ENCODE data around the gene PAPPA2.

The PAPPA2 gene

DNA sequence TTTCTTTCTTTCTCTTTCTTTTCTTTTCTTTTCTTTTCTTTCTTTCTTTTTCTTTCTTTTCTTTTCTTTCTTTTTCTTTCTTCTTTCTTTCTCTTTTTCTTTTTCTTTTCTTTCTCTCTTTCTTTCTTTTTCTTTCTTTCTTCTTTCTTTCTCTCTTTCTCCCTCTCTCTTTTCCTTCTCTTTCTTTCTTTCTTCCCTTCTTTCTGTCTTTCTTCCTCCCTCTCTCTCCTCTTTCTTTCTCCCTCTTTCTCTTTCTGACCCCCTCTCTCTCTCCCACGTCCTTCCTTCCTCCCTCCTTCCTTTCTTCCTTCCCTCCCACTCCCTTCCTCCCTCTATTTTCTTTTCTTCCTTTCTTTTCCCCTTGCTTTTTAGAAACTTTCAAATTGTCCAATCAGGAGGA lies 333.6 kb downstream of the PAPPA2 start:
- no peak for DNase-seq (ENCODE audit: low read depth in 2 of 3, low spot score in 2 of 3)

GRCh38 chr1:176799327-176799726 lies 336.4 kb downstream of the PAPPA2 start:
- no peak for DNase-seq (ENCODE audit: low read depth in 2 of 3, low spot score in 2 of 3)

GRCh38 chr1:176800978-176801513 lies 338.1 kb downstream of the PAPPA2 start:
- no peak for DNase-seq (ENCODE audit: low read depth in 2 of 3, low spot score in 2 of 3)

DNA sequence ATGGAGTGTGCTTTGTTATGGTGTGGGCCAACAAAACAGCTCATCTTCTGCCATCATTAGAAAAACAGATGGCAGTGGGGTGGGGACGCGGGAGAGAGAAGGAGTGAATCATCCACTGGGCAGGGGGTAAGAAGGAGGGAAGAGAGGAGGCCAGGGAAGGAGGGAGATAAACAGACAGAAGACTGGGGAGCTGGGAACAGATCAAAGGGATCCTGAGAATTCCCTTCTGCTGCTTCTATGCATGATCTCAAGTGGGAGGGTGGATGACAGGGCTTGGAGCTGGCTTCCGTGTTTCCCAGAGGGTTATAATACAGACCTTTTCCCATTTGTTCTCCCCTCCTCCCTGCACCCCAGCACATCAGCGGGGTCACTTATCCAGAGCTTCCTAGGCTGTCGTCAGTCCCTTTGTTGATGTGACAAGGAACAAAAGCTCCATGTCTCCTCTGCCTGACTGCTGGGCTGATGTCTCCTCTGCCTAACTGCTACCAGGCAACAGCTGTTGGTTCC lies 338.6 kb downstream of the PAPPA2 start:
- DNase-seq (ENCODE audit: low read depth in 2 of 3, low spot score in 2 of 3) = no peak

DNA sequence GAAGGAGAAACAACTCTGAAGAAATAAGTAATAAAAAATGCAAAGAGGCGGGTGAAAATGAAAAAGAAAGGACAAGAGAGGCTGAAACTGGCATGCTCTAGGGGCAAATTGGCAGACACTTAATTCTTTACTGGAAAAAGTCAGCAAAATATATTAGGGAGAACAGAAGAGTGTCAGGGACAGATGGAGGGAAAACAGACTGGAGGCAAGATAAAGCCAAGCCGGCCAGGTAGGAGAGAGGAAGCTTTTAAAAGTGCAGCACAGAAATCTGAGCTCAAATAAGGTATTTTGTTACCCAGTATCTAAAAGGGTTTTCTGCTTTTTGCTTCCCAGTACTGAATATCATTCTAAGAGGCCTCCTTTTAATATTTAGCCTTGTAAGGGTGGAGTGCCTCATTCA lies 339.3 kb downstream of the PAPPA2 start:
- no peak for DNase-seq (ENCODE audit: low read depth in 2 of 3, low spot score in 2 of 3)

DNA sequence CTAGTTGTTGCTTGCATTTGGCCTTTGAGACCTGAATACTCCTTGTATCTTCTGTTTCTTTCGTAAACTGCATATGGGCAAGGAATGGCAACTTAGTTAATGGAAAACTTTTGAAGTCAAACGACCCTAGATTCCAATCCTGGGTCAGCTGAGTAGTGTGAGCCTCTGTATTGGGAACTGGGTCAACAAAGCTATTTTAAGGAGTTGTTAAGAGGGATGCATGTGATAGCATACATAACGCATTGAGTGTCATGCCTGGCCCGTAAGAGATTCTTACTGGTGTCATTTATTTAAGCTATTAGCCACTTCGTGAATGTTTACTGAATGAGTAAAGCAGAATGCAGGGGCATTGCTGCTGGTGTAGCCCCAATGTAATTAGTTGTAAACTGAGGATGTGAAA lies 340.1 kb downstream of the PAPPA2 start:
- no peak for DNase-seq (ENCODE audit: low read depth in 2 of 3, low spot score in 2 of 3)

- DNase-seq (ENCODE audit: low read depth in 2 of 3, low spot score in 2 of 3) = no peak
Measured at GRCh38 chr1:176803596-176803995, 340.6 kb downstream of the PAPPA2 start.

- DNase-seq (ENCODE audit: low read depth in 2 of 3, low spot score in 2 of 3) = no peak
Measured at GRCh38 chr1:176809292-176809691, 346.3 kb downstream of the PAPPA2 start.

GRCh38 chr1:176811511-176812288 lies 348.7 kb downstream of the PAPPA2 start:
- no peak for DNase-seq (ENCODE audit: low read depth in 2 of 3, low spot score in 2 of 3)

GRCh38 chr1:176815621-176816020 lies 352.6 kb downstream of the PAPPA2 start:
- no peak for DNase-seq (ENCODE audit: low read depth in 2 of 3, low spot score in 2 of 3)

DNA sequence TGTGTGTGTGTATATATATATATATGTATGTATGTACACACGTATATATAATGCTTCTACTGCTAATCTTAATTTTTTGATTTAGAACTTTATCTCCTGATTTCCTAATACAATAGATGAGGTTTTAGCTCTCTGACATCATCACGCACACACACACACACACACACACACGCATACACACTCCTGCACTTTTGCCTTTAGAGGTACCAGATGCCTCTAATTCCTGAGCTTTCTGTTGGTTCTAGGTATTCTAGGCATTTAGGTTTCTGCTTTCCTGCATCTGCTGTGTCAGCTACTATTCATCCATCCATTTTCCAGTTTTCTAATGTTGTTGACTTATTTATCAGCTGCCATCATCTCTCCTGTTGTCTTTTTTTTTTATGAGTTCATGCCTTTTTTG lies 353.3 kb downstream of the PAPPA2 start:
- DNase-seq (ENCODE audit: low read depth in 2 of 3, low spot score in 2 of 3) = no peak

- DNase-seq (ENCODE audit: low read depth in 2 of 3, low spot score in 2 of 3) = no peak
Measured at GRCh38 chr1:176820391-176821031, 357.5 kb downstream of the PAPPA2 start.

DNA sequence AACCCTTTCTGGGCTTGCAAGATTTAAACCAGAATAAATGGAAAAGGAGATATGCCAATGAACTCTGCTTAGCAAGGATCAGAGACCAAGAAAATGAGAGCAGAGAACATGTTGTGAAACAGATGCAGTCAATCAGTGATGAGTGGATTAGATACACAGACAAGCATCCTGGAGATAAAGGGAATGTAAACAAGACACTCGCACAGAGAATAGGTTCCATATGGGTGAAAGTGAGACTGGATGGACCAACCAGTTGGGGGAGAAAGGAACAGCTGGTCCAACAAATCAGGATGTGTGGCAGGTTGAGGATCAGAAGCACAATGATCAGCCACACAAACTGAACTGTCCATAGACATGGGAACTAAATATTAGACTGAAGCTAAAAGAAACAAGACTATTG lies 363.3 kb downstream of the PAPPA2 start:
- DNase-seq (ENCODE audit: low read depth in 2 of 3, low spot score in 2 of 3) = no peak

- DNase-seq (ENCODE audit: low read depth in 2 of 3, low spot score in 2 of 3) = no peak
Measured at GRCh38 chr1:176829261-176829660, 366.3 kb downstream of the PAPPA2 start.

GRCh38 chr1:176831150-176831549 lies 368.2 kb downstream of the PAPPA2 start:
- DNase-seq (ENCODE audit: low read depth in 2 of 3, low spot score in 2 of 3) = no peak

DNA sequence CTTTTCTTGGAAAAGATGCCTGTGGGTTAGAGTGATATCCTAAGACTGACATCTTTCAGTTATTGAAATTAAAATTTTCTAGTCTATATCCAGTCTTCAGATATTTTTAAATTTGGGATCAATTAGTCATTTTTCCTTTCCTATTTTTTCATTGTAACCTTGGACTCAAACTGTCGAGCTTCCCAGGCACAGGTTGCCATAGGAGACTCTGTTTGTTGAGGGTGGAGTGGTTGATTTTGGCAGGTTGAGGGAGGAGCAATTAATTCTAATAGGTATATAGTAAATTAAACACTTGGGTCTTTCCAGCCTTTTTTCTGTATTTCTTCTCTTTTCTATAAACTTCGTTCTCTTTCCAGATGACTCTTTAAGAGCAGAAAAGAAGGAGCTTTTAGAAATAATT lies 374.7 kb downstream of the PAPPA2 start:
- no peak for DNase-seq (ENCODE audit: low read depth in 2 of 3, low spot score in 2 of 3)

DNA sequence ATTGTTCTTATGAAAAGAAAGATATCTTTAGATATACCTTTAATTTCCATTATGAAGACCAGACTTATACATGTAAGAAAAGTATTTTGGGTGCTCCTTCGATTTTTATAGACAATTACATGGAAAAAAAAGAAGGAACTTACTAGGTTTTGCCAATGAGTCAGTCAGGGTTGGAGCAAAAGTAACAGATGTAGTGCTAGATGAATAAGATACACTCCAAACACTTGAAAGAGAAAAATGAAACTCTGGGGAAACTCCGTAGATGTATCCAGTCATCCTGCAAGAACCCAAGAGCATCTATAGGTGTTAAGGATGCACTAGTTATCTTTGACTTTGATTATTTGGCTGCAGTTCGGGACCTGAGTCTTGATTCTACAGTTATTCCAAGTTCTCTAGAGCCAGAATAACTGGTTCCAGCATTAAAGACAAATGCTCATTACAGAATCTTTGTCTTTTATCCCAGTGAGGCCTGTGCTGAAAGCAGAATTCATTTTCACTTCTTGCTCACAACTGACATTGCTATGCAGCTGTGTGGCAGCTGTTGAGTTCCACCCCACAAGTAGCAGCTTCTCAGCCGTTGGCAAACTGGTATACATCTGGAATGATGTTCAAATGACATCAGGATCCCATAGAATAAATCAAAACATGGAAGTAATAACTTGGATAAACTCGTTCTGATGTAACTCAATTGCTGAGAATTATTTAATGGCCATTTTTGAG lies 375.5 kb downstream of the PAPPA2 start:
- no peak for DNase-seq (ENCODE audit: low read depth in 2 of 3, low spot score in 2 of 3)

GRCh38 chr1:176839216-176839615 lies 376.2 kb downstream of the PAPPA2 start:
- no peak for DNase-seq (ENCODE audit: low read depth in 2 of 3, low spot score in 2 of 3)

DNA sequence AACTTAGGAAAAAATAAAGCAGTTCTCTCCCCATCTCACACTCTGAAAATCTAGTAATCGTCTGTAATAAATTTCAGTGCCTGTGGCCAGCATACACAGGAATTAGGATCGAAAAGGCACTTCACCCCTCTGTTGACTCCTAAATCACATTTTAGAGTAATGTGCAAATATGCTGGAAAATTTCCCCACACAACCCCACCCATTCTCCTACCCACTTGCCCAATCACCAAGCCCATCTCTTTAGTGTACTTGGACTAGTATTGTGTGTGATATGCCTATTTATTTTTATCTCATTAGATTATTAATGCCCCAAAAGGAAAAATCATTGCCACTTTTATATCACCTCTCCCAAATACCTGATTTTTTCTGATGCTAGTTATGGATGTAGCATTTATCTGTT lies 378.3 kb downstream of the PAPPA2 start:
- no peak for DNase-seq (ENCODE audit: low read depth in 2 of 3, low spot score in 2 of 3)

GRCh38 chr1:176843352-176844297 lies 380.6 kb downstream of the PAPPA2 start:
- DNase-seq (ENCODE audit: low read depth in 2 of 3, low spot score in 2 of 3) = no peak

DNA sequence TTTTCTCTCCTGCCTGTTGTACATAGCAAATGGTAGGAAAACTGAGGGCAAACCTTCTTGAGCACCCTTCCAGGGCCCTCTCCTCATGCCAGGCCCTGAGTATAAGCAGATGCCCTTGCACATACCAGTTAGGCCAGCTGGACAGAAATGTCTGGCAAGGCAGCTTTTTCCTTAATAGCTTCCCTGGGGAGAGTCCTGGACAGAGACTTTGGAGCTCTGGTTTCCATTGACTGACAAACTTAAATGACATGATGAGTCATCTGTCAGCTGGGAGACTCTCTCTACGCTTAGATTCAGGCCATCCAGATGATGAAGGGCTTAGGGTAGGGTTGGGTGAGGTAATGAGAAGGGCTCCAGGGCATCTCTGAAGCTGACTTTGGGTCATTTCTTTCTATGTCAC lies 384.1 kb downstream of the PAPPA2 start:
- DNase-seq (ENCODE audit: low read depth in 2 of 3, low spot score in 2 of 3) = no peak
